ENCODE measurements around the gene CCDC106.

The CCDC106 gene

DNA sequence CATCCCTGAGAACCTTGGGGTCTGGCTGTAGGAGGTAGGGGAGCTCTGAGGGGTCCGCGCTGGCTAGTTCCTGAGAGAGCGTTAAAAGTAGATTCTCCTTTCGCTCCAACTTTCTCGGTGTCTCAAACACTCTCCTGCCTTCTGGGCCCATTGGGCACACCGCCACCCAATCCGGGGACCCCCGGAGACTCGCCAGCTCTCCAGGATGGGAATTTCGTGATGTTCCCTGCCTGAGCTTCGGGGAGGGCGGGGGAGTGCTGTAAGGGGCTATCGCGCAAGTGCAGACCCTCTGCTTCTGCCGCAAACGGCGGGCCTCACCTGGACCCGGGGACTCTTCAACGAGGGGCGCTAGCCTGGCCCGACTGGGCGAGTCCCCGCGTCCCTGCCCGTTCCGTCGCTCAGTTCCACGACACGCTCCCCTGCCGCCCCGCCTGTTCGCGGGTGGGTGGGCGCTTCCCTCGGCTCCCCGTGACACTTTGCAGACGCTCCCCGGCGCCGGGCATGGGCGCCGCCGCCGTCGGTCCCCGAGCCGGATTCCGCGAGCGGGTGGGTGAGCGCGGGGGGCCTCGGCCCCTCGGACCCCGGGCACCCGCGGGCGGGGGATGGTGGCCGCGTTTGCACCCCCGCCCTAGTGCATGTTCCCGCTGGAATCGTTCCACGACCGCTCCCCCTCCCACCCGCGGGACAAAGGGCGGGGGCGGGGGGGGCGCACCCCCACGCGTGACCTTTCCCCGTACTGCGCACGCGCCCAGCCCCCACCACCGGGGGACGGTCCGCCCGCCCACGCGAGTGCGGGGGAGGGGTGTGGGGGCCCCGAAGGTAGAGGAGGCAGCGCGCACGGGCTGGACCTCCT lies at the start of gene CCDC106:
CCDC106 (plus strand) TSS at position 481 of the 853 bp plus-strand sequence. CDS start 835 bp downstream, outside the sequence.
- H3K9me3 Mint-ChIP-seq = no peaks in the 10 kb centered on the region
- no peaks in the 10 kb centered on the region for H3K27me3 Mint-ChIP-seq
- peak within 1 kb of the TSS; percentile 76 for H3K27ac Mint-ChIP-seq
- H3K4me1 Mint-ChIP-seq = peaks cover 53% of the 10 kb centered on the region
- peak within 1 kb of the TSS; percentile 86 for H3K4me3 Mint-ChIP-seq
- peaks cover 1% of the 10 kb centered on the region for H3K36me3 Mint-ChIP-seq

DNA sequence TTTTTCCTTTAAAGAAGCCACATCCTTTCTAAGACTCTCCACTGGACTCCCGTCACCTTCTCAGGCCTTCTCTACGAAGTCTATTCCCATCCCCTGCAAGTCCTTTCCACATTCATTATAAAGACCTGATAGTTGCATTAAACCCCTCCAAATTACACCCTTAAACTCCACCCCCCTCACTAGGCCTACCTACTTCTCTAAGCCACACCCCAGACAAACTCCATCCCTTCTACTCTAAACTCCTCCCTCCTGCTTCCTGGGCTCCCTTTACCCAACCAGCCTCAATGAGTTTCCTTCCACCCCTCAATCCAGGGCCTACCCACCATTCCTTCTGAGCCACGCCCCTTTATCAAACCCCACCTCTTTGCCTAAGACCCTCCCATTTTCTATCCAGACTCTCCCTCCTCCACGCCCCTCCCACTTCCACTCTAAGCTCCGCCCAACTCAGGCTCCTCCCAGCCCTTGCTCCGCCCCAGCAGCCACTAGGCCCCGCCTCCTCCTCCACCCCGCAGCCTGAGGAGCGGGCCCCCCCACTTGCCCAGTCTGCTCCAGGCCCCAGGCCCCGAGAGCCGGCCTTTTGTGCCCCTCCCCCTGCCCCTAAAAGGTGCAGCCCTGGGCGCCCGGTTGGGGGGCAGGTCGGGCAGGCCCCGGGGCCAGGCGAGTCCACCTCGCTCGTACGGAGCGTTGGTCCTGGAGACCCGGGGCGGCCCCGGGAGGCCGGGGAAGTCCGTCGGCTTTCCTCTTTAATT lies 49.1 kb upstream of the CCDC106 start:
- Mint-ChIP-seq H3K4me3 (peak overlapping the region; percentile 97), H3K36me3 (peaks cover 23% of the 10 kb centered on the region), H3K4me1 (peaks cover 28% of the 10 kb centered on the region), H3K27me3 (no peaks in the 10 kb centered on the region), H3K9me3 (no peaks in the 10 kb centered on the region), H3K27ac (peak overlapping the region; percentile 100)

- H3K27ac Mint-ChIP-seq = peak within 1 kb of the TSS; percentile 100
- no peaks in the 10 kb centered on the region for H3K27me3 Mint-ChIP-seq
- H3K4me1 Mint-ChIP-seq = peaks cover 31% of the 10 kb centered on the region
- no peaks in the 10 kb centered on the region for H3K9me3 Mint-ChIP-seq
- H3K4me3 Mint-ChIP-seq = peak within 1 kb of the TSS; percentile 97
- peaks cover 23% of the 10 kb centered on the region for H3K36me3 Mint-ChIP-seq
Measured at GRCh38 chr19:55599468-55599841, 48.6 kb upstream of the CCDC106 start, which contains the start of gene FIZ1. Gene FIZ1, minus strand, starts transcription at chr19:55599517. Its CDS starts 1,652 bp downstream, at chr19:55597865.

- Mint-ChIP-seq H3K4me3 (peak within 1 kb of the TSS; percentile 97), H3K27me3 (no peaks in the 10 kb centered on the region), H3K27ac (peak within 1 kb of the TSS; percentile 100), H3K4me1 (peaks cover 36% of the 10 kb centered on the region), H3K9me3 (no peaks in the 10 kb centered on the region), H3K36me3 (peaks cover 18% of the 10 kb centered on the region)
Measured at GRCh38 chr19:55599842-55600661, 48.0 kb upstream of the CCDC106 start, which contains the start of gene ZNF524. Gene ZNF524, plus strand, starts transcription at chr19:55600288. Its CDS starts 1,825 bp downstream, at chr19:55602113.

DNA sequence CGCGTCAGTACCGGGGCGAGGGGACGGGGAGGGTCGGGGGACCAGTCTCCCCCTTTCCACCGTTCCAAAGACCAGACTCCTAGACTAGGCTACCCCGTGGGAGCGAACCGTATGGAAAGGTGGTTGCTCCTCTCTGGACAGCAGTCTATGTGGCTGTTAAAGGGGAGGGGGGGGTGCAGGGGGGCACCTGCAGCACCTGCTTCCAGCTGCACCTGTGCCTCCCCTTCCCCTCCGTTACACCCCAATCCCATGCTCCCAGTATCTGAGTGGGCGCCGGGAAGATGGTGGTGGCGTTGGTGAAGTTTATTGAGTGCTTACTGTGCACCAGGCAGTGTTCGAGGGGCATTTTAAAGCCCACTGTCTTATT lies 47.4 kb upstream of the CCDC106 start:
- H3K9me3 Mint-ChIP-seq = no peaks in the 10 kb centered on the region
- peaks cover 12% of the 10 kb centered on the region for H3K36me3 Mint-ChIP-seq
- peaks cover 36% of the 10 kb centered on the region for H3K4me1 Mint-ChIP-seq
- no peaks in the 10 kb centered on the region for H3K27me3 Mint-ChIP-seq
- peak overlapping the region; percentile 86 for H3K4me3 Mint-ChIP-seq
- no peak overlapping the region for H3K27ac Mint-ChIP-seq

DNA sequence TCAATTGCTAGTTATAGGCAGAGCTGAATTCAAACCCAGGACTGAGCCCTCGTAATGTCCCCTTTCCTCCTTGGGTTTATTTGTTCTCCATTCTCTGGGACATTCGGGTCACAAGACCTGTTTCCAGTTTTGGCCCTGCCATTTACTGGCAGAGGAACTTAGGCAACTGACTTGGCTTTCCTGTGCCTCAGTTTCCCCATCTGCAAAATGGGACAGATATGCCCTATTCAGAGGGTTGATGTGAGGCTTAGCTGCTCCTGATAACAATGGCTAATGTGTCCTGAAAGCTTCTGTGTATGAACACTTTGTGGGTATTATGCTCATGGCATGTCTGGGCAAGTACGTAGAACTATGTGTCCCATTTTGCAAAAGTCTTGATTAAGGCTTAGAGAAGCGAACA lies 46.9 kb upstream of the CCDC106 start:
- H3K27ac Mint-ChIP-seq = peak overlapping the region; percentile 87
- peak overlapping the region; percentile 86 for H3K4me3 Mint-ChIP-seq
- no peaks in the 10 kb centered on the region for H3K27me3 Mint-ChIP-seq
- H3K9me3 Mint-ChIP-seq = no peaks in the 10 kb centered on the region
- peaks cover 38% of the 10 kb centered on the region for H3K4me1 Mint-ChIP-seq
- peaks cover 10% of the 10 kb centered on the region for H3K36me3 Mint-ChIP-seq

- H3K9me3 Mint-ChIP-seq = no peaks in the 10 kb centered on the region
- H3K27ac Mint-ChIP-seq = no peak overlapping the region
Measured at GRCh38 chr19:55602104-55603001, 45.7 kb upstream of the CCDC106 start.

GRCh38 chr19:55603115-55603514 lies 44.9 kb upstream of the CCDC106 start:
- H3K4me3 Mint-ChIP-seq = peak overlapping the region; percentile 20
- no peaks in the 10 kb centered on the region for H3K27me3 Mint-ChIP-seq
- peaks cover 52% of the 10 kb centered on the region for H3K4me1 Mint-ChIP-seq
- H3K27ac Mint-ChIP-seq = no peak overlapping the region
- no peaks in the 10 kb centered on the region for H3K9me3 Mint-ChIP-seq
- peaks cover 4% of the 10 kb centered on the region for H3K36me3 Mint-ChIP-seq

More at GRCh38 chr19:55602104-55603001, 45.7 kb upstream of the CCDC106 start:
- H3K4me1 Mint-ChIP-seq = peaks cover 46% of the 10 kb centered on the region
- peaks cover 4% of the 10 kb centered on the region for H3K36me3 Mint-ChIP-seq
- H3K27me3 Mint-ChIP-seq = no peaks in the 10 kb centered on the region
- H3K4me3 Mint-ChIP-seq = no peak overlapping the region

DNA sequence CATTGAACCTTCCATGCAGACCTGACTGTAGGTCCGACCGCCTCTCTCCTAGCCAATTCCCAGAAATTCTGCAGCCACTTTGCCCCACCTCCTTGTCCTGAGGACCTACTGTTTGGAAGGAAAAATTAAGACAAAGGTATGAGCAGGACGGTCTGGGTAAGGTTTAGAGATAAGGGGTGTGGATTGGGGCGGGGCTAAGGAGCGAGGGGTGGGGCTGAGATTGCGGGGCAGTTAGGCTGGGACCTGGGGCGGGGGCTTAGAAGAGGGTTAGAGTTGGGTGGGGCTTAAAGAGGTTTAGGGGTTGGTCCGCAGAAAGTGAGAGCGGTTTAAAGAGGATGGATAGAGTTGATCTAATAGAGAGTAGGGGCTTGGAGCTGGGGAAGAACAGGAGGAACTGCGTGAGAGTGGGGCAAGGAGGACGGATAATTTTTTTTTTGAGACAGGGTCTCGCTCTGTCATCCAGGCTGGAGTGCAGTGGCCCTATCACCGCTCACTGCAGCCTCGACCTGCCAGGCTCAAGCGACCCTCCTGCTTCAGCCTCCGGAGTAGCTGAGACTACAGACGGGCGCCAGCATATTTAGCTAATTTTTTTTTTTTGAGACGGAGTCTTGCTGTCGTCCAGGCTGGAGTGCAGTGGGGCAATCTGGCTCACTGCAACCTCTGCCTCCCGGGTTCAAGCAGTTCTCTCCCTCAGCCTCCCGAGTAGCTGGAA lies 44.3 kb upstream of the CCDC106 start:
- Mint-ChIP-seq H3K9me3 (no peaks in the 10 kb centered on the region), H3K36me3 (peaks cover 3% of the 10 kb centered on the region), H3K27me3 (no peaks in the 10 kb centered on the region), H3K4me1 (peaks cover 53% of the 10 kb centered on the region), H3K27ac (no peak overlapping the region), H3K4me3 (peak overlapping the region; percentile 73)

DNA sequence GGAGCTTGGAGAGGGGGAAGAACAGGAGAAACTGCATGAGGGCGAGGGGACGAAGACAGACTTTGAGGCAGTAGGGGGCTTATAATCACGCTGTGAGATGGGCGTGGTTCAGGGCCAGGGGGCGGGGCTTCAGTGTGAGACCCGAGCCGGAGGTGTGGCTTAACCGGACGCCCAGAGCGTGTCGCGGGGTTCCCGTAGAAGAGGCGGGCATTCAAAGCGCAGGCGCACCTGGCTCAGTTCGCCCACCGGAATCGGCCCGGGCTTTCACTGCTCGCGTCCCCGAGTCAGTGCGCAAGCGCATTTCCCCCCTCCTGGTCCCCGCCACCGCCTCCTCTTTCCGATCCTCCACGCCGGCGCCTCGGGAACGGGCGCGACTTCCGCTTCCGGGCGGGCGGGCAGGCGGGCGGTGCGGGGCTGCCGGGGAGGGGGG lies 42.8 kb upstream of the CCDC106 start:
- Mint-ChIP-seq H3K27ac (peak overlapping the region; percentile 92), H3K4me3 (peak overlapping the region; percentile 96), H3K9me3 (no peaks in the 10 kb centered on the region), H3K36me3 (peaks cover 4% of the 10 kb centered on the region), H3K27me3 (no peaks in the 10 kb centered on the region), H3K4me1 (peaks cover 61% of the 10 kb centered on the region)

- H3K4me3 Mint-ChIP-seq = peak within 1 kb of the TSS; percentile 97
- no peaks in the 10 kb centered on the region for H3K9me3 Mint-ChIP-seq
- H3K4me1 Mint-ChIP-seq = peaks cover 61% of the 10 kb centered on the region
- H3K27me3 Mint-ChIP-seq = no peaks in the 10 kb centered on the region
- H3K36me3 Mint-ChIP-seq = peaks cover 4% of the 10 kb centered on the region
- peak within 1 kb of the TSS; percentile 93 for H3K27ac Mint-ChIP-seq
Measured at GRCh38 chr19:55605637-55606470, 42.2 kb upstream of the CCDC106 start, which contains the start of gene ZNF865. Gene ZNF865, plus strand, starts transcription at chr19:55605647. Its CDS starts 7,972 bp downstream, at chr19:55613619.

- H3K36me3 Mint-ChIP-seq = peaks cover 4% of the 10 kb centered on the region
- no peaks in the 10 kb centered on the region for H3K27me3 Mint-ChIP-seq
- peak overlapping the region; percentile 97 for H3K4me3 Mint-ChIP-seq
- no peaks in the 10 kb centered on the region for H3K9me3 Mint-ChIP-seq
- H3K4me1 Mint-ChIP-seq = peaks cover 58% of the 10 kb centered on the region
- peak overlapping the region; percentile 93 for H3K27ac Mint-ChIP-seq
Measured at GRCh38 chr19:55606471-55606787, 41.6 kb upstream of the CCDC106 start.

GRCh38 chr19:55606817-55607216 lies 41.2 kb upstream of the CCDC106 start:
- Mint-ChIP-seq H3K9me3 (no peaks in the 10 kb centered on the region), H3K4me3 (peak overlapping the region; percentile 97), H3K27me3 (no peaks in the 10 kb centered on the region), H3K4me1 (peaks cover 58% of the 10 kb centered on the region), H3K27ac (peak overlapping the region; percentile 93), H3K36me3 (peaks cover 4% of the 10 kb centered on the region)

All from activated naive CD4-positive, alpha-beta T cell treated with anti-CD3 and anti-CD28 coated beads, Interleukin-2, amount 50 U/mL, for 24 hours (primary cell).